Measurements from ENCODE around the gene SLC2A13. TPM values are rescaled to one million over a fixed set of nuclear protein-coding genes. Genes with fewer than 3 reads are reported as not detected.

The SLC2A13 gene
- total RNA-seq, 2 donors from 2014 or later = 5.9 to 13.7 TPM

DNA sequence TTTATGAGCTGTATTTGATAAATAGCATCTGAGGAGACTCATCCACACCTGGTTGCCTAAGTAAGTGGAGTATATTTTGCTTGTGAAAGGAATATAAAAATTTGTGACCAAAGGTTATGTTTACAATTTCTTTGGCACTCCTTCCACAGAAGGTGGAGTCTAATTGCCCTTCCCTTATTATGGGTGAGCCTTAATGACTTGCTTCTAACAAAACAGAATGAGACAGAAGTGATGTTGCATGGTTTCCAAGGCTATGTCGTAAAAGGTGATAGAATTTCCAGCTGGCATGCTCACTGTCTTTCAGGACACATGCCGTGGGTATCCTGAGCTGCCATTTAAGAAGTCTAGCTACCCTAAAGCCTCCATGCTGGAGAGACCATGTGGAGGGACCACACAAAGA, 369.5 kb downstream of the SLC2A13 start:
- no peak for DNase-seq (ENCODE audit: low spot score)
- TF ChIP-seq, protein P1, sequence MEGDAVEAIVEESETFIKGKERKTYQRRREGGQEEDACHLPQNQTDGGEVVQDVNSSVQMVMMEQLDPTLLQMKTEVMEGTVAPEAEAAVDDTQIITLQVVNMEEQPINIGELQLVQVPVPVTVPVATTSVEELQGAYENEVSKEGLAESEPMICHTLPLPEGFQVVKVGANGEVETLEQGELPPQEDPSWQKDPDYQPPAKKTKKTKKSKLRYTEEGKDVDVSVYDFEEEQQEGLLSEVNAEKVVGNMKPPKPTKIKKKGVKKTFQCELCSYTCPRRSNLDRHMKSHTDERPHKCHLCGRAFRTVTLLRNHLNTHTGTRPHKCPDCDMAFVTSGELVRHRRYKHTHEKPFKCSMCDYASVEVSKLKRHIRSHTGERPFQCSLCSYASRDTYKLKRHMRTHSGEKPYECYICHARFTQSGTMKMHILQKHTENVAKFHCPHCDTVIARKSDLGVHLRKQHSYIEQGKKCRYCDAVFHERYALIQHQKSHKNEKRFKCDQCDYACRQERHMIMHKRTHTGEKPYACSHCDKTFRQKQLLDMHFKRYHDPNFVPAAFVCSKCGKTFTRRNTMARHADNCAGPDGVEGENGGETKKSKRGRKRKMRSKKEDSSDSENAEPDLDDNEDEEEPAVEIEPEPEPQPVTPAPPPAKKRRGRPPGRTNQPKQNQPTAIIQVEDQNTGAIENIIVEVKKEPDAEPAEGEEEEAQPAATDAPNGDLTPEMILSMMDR (IDR thresholded peaks at IDR 0.05) = no peak
- TF ChIP-seq POLR2A (IDR thresholded peaks at IDR 0.05) = no peak
- TF ChIP-seq POLR2AphosphoS5 (IDR thresholded peaks at IDR 0.05) = no peak
- no peak overlapping the region for H3K4me3 ChIP-seq
- intact Hi-C loops (cut with DNase I) = no loop called here
- H3K4me1 ChIP-seq (replicated peaks) = no peaks in the 10 kb centered on the region
- no peak overlapping the region for H3K27ac ChIP-seq
- H3K36me3 ChIP-seq = no peaks in the 10 kb centered on the region
- no peaks in the 10 kb centered on the region for H3K27me3 ChIP-seq (replicated peaks; ENCODE audit: insufficient read depth)
- H3K9me3 ChIP-seq = no peaks in the 10 kb centered on the region
- 85% methylated on average over 2 of the region's 2 CpGs for WGBS

DNA sequence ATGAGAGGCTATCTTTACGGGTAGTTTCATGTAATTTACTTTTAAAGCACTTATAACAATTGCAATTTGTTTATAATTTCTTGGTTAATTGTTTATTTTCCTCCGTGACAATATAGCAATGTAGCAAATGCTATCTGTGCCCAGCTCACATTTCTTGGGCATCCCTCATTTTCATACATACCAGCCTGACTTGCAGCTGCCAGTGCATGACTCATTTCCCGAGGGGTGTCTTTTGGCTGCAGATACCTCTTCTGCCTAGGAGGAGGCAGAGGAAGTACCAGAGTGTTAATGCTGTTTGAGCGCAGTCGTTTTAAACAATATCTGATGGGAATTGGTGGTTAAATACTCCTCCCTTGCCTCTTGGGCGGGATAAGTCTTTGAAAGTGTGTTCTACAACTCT, 382.1 kb downstream of the SLC2A13 start:
- intact Hi-C loops (cut with DNase I) = no loop called here
- Histone ChIP-seq H3K9me3 (no peaks in the 10 kb centered on the region), H3K27me3 (replicated peaks; ENCODE audit: insufficient read depth) (no peaks in the 10 kb centered on the region), H3K36me3 (no peaks in the 10 kb centered on the region), H3K27ac (no peak overlapping the region), H3K4me3 (no peak overlapping the region), H3K4me1 (replicated peaks) (no peaks in the 10 kb centered on the region)
- no peak for TF ChIP-seq POLR2A (IDR thresholded peaks at IDR 0.05)
- TF ChIP-seq POLR2AphosphoS5 (IDR thresholded peaks at IDR 0.05) = no peak
- TF ChIP-seq, protein P1 (IDR thresholded peaks at IDR 0.05) = no peak
- 57% methylated on average over 6 of the region's 6 CpGs for WGBS
- DNase-seq (ENCODE audit: low spot score) = no peak

DNA sequence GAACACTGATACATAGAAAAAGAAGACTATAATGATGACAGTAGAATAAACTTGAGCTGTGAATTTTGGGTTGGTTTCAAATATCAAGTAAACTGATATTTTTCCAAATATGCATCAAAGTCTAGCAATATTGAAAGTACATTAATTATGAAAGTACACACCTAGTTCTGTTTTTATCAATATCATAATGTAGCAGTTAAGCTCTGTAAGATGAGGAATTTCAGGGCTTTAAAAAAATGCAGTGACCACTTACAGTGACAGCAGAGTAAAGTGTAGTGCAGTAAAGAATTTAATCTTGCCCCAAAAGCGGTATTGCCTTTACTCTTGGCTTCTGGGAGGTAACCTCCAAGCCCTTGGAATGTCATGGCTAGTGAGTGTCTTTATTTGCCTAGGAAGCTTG, 383.4 kb downstream of the SLC2A13 start:
- H3K4me1 ChIP-seq (replicated peaks) = no peaks in the 10 kb centered on the region
- no peaks in the 10 kb centered on the region for H3K36me3 ChIP-seq
- WGBS = 90% methylated on average over 1 of the region's 1 CpG
- intact Hi-C loops (cut with DNase I) = no loop called here
- no peaks in the 10 kb centered on the region for H3K9me3 ChIP-seq
- no peak for DNase-seq (ENCODE audit: low spot score)
- H3K27me3 ChIP-seq (replicated peaks; ENCODE audit: insufficient read depth) = no peaks in the 10 kb centered on the region
- TF ChIP-seq, protein P1 (IDR thresholded peaks at IDR 0.05) = no peak
- no peak for TF ChIP-seq POLR2AphosphoS5 (IDR thresholded peaks at IDR 0.05)
- TF ChIP-seq POLR2A (IDR thresholded peaks at IDR 0.05) = no peak
- H3K4me3 ChIP-seq = no peak overlapping the region
- H3K27ac ChIP-seq = no peak overlapping the region

DNA sequence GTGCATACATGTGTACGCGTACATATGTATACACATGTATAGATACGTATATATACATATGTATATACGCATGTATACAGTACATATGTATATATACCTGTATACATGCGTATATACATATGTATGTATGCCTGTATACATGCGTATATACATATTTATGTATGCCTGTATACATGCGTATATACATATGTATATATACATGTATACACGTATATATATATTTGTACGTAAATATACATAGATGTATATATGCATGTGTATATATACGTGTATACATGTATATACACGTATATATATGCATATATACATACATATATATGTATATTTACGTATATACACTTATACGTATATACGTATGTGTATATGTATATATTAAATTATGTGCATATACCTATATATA, 392.3 kb downstream of the SLC2A13 start:
- H3K4me3 ChIP-seq = no peak overlapping the region
- H3K27me3 ChIP-seq (replicated peaks; ENCODE audit: insufficient read depth) = no peaks in the 10 kb centered on the region
- intact Hi-C loops (cut with DNase I) = no loop called here
- WGBS = 88% methylated on average over 14 of the region's 14 CpGs
- H3K4me1 ChIP-seq (replicated peaks) = no peaks in the 10 kb centered on the region
- no peak for DNase-seq (ENCODE audit: low spot score)
- no peak for TF ChIP-seq POLR2A (IDR thresholded peaks at IDR 0.05)
- TF ChIP-seq POLR2AphosphoS5 (IDR thresholded peaks at IDR 0.05) = no peak
- TF ChIP-seq, protein P1 (IDR thresholded peaks at IDR 0.05) = no peak
- H3K27ac ChIP-seq = no peak overlapping the region
- no peaks in the 10 kb centered on the region for H3K36me3 ChIP-seq
- no peaks in the 10 kb centered on the region for H3K9me3 ChIP-seq

DNA sequence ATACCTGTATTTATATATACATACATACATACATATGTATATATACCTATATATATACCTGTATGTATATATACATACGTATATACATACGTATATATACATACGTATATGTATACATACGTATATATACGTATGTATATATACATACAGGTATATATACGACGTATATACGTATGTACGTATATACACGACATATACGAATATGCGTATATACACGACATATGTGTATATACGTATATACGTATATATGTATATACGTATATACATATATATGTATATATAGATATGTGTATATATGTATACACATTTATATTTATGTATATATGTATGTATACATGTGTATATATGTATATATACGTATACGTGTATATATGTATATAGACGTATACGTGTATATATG, 393.5 kb downstream of the SLC2A13 start:
- intact Hi-C loops (cut with DNase I) = no loop called here
- Histone ChIP-seq H3K36me3 (no peaks in the 10 kb centered on the region), H3K4me1 (replicated peaks) (no peaks in the 10 kb centered on the region), H3K9me3 (no peaks in the 10 kb centered on the region), H3K4me3 (no peak overlapping the region), H3K27me3 (replicated peaks; ENCODE audit: insufficient read depth) (no peaks in the 10 kb centered on the region), H3K27ac (no peak overlapping the region)
- DNase-seq (ENCODE audit: low spot score) = no peak
- 91% methylated on average over 20 of the region's 20 CpGs for WGBS
- TF ChIP-seq POLR2A (IDR thresholded peaks at IDR 0.05) (no peak), POLR2AphosphoS5 (IDR thresholded peaks at IDR 0.05) (no peak)
- TF ChIP-seq, protein P1 (IDR thresholded peaks at IDR 0.05) = no peak

Small RNAs within 50 kb of the gene (small RNA-seq; reads per million reads assigned to genes)
- gene RF00414 = 0 reads per million in 2 donors

Other genes starting within 250 kb of the SLC2A13 start
- 1 to 10 TPM; 6.2 to 6.8 TPM for gene LRRK2, start 118.9 kb upstream of the SLC2A13 start, total RNA-seq